PFSK-1 (cell line): Measurements from ENCODE around the gene NAMPT.

Experiments
- FOXP2 ChIP-seq: optimal IDR thresholded peaks from 2 replicates; pipeline ENCODE3; 2011; ENCODE audit warnings: borderline replicate concordance, control low read depth, inconsistent platforms; ENCODE audit not compliant: insufficient read depth; ENCODE audit errors: extremely low read length, extremely low read depth
- POLR2AphosphoS5 ChIP-seq: IDR thresholded peaks from 2 replicates; pipeline ENCODE4 v1.6.1; 2012; ENCODE audit warnings: low read depth, mild to moderate bottlenecking, control low read depth, low read length, moderate library complexity
- REST ChIP-seq, 2 experiments: IDR thresholded peaks; 2 replicates each; pipeline versions ENCODE4 v1.6.1 to v1.8.0; 2011 to 2012; ENCODE audit warnings: low read depth in 2 of 2, low read length in 2 of 2, control low read depth in 1 of 2, inconsistent platforms in 1 of 2, mild to moderate bottlenecking in 1 of 2, moderate library complexity in 1 of 2; ENCODE audit not compliant: insufficient read depth in 1 of 2
- SIN3A ChIP-seq: IDR thresholded peaks from 2 replicates; pipeline ENCODE4 v1.6.1; 2012; ENCODE audit warnings: mild to moderate bottlenecking, low read length, moderate library complexity, borderline replicate concordance; ENCODE audit not compliant: insufficient read depth
- TAF1 ChIP-seq: IDR thresholded peaks from 2 replicates; pipeline ENCODE4 v1.6.1; 2012; ENCODE audit warnings: low read length, control low read depth, borderline replicate concordance; ENCODE audit not compliant: insufficient read depth

GRCh38 chr7:106234425-106234824, 50.4 kb downstream of the NAMPT start:
- TF ChIP-seq POLR2AphosphoS5, result no peak
- TF ChIP-seq REST (IDR thresholded peaks at IDR 0.05; ENCODE audit: insufficient read depth in 1 of 2, low read depth in 2 of 2, low read length in 2 of 2), result no peak
- no peak for TF ChIP-seq TAF1
- TF ChIP-seq SIN3A, result no peak
- no peak for TF ChIP-seq FOXP2
